Vagina (tissue), 2 donors: ENCODE results near the gene SETBP1. TPM values are rescaled to one million over a fixed set of nuclear protein-coding genes. Genes with fewer than 3 reads are reported as not detected.

ENCODE experiments used
- DNase-seq, 2 donors: peaks; one replicate each; pipeline ENCODE4 v3.0.0-alpha.2; 2017; ENCODE audit errors: extremely low spot score in 2 of 2
- H3K27ac ChIP-seq: fragments of 200-600 bp; sonication (generic); one replicate; pipeline ENCODE4 v1.5.1; 2019
- H3K27me3 ChIP-seq: fragments of 200-600 bp; sonication (generic); one replicate; pipeline ENCODE4 v1.5.1; 2019
- H3K36me3 ChIP-seq, 2 donors: fragments of 200-600 bp; sonication (generic); one replicate each; pipeline ENCODE4 v1.5.1; 2017 to 2019
- H3K4me1 ChIP-seq: fragments of 200-600 bp; sonication (generic); one replicate; pipeline ENCODE4 v1.5.1; 2019
- H3K4me3 ChIP-seq, 2 donors: fragments of 200-600 bp; sonication (generic); 1 replicate in 1 of 2; 2 replicates in 1 of 2; pipeline ENCODE4 v1.5.1; 2016 to 2019
- H3K9me3 ChIP-seq: fragments of 200-600 bp; sonication (generic); one replicate; pipeline ENCODE4 v1.5.1; 2019
- CTCF ChIP-seq, 3 experiments: fragments of 450-650 bp in 2 of 3; fragments of 200-600 bp in 1 of 3; sonication (generic) in 1 of 3; IDR thresholded peaks; one replicate each; pipeline ENCODE4 v1.5.1; 2017 to 2019; ENCODE audit warnings: antibody characterized with exemption in 3 of 3, mild to moderate bottlenecking in 2 of 3, moderate library complexity in 2 of 3
- POLR2A ChIP-seq, 2 donors: fragments of 450-650 bp; IDR thresholded peaks; one replicate each; pipeline ENCODE4 v1.6.1; 2017; ENCODE audit warnings: antibody characterized with exemption in 2 of 2, mild to moderate bottlenecking in 2 of 2, moderate library complexity in 2 of 2
- POLR2AphosphoS5 ChIP-seq, 2 donors: sonication (generic); formaldehyde crosslinking; IDR thresholded peaks; one replicate each; pipeline ENCODE4 v1.9.0; 2017; ENCODE audit warnings: antibody characterized with exemption in 2 of 2, mild to moderate bottlenecking in 2 of 2, low read depth in 1 of 2; ENCODE audit not compliant: insufficient read depth in 1 of 2
- intact Hi-C: fragments of 100-400 bp; cut with DNase I; formaldehyde crosslinking; loops from one replicate; pipeline ENCODE4 v1.15.1; 2023
- total RNA-seq: library from RNA; depleted of rRNA; stranded (reverse); fragments of >200 nt; gene quantifications from one replicate; pipeline ENCODE4 v1.2.3, GENCODE V29; 2016

The SETBP1 gene
- total RNA-seq, 1 donor from 2014 or later, result 38.1 TPM

- Histone ChIP-seq H3K9me3 (no peaks in the 10 kb centered on the region), H3K4me3 (no peak overlapping the region), H3K27ac (no peak overlapping the region), H3K27me3 (no peaks in the 10 kb centered on the region), H3K4me1 (peaks cover 24% of the 10 kb centered on the region), H3K36me3 (no peaks in the 10 kb centered on the region)
- TF ChIP-seq POLR2AphosphoS5 (IDR thresholded peaks at IDR 0.05; ENCODE audit: insufficient read depth in 1 of 2, low read depth in 1 of 2) (no peak), CTCF (IDR thresholded peaks at IDR 0.05) (no peak), POLR2A (IDR thresholded peaks at IDR 0.05) (no peak)
- intact Hi-C loops, result no loop called here
- DNase-seq, result no peak
These were observed 131.7 kb downstream of the SETBP1 start for GRCh38 chr18:44812426-44812825.

- Histone ChIP-seq H3K27me3 (no peaks in the 10 kb centered on the region), H3K4me3 (no peak overlapping the region), H3K36me3 (no peaks in the 10 kb centered on the region), H3K4me1 (peaks cover 19% of the 10 kb centered on the region), H3K27ac (no peak overlapping the region), H3K9me3 (no peaks in the 10 kb centered on the region)
- DNase-seq, result no peak
- intact Hi-C loops, result no loop called here
- TF ChIP-seq POLR2AphosphoS5 (IDR thresholded peaks at IDR 0.05; ENCODE audit: insufficient read depth in 1 of 2, low read depth in 1 of 2) (no peak), POLR2A (IDR thresholded peaks at IDR 0.05) (no peak), CTCF (IDR thresholded peaks at IDR 0.05) (no peak)
These were observed 132.9 kb downstream of the SETBP1 start for GRCh38 chr18:44813586-44813985.

- intact Hi-C loops, result no loop called here
- H3K36me3 ChIP-seq, result no peaks in the 10 kb centered on the region
- H3K27me3 ChIP-seq, result no peaks in the 10 kb centered on the region
- TF ChIP-seq POLR2AphosphoS5 (IDR thresholded peaks at IDR 0.05; ENCODE audit: insufficient read depth in 1 of 2, low read depth in 1 of 2), result no peak
- no peak for DNase-seq
- H3K4me1 ChIP-seq, result peaks cover 19% of the 10 kb centered on the region
- no peak overlapping the region for H3K27ac ChIP-seq
- H3K9me3 ChIP-seq, result no peaks in the 10 kb centered on the region
- H3K4me3 ChIP-seq, result no peak overlapping the region
These were observed 134.4 kb downstream of the SETBP1 start for GRCh38 chr18:44815108-44815507.

GRCh38 chr18:44816050-44816449 lies 135.4 kb downstream of the SETBP1 start:
- TF ChIP-seq POLR2A (IDR thresholded peaks at IDR 0.05) (no peak), CTCF (IDR thresholded peaks at IDR 0.05) (no peak), POLR2AphosphoS5 (IDR thresholded peaks at IDR 0.05; ENCODE audit: insufficient read depth in 1 of 2, low read depth in 1 of 2) (no peak)
- no peaks in the 10 kb centered on the region for H3K36me3 ChIP-seq
- no peak for DNase-seq
- H3K4me1 ChIP-seq, result peaks cover 19% of the 10 kb centered on the region
- intact Hi-C loops, result no loop called here
- no peaks in the 10 kb centered on the region for H3K27me3 ChIP-seq
- H3K9me3 ChIP-seq, result no peaks in the 10 kb centered on the region
- H3K4me3 ChIP-seq, result no peak overlapping the region
- H3K27ac ChIP-seq, result no peak overlapping the region

- DNase-seq, result no peak
- Histone ChIP-seq H3K4me3 (no peak overlapping the region), H3K9me3 (no peaks in the 10 kb centered on the region), H3K4me1 (peaks cover 19% of the 10 kb centered on the region), H3K36me3 (no peaks in the 10 kb centered on the region), H3K27ac (no peak overlapping the region), H3K27me3 (no peaks in the 10 kb centered on the region)
- intact Hi-C loops, result no loop called here
- TF ChIP-seq CTCF (IDR thresholded peaks at IDR 0.05) (no peak), POLR2A (IDR thresholded peaks at IDR 0.05) (no peak), POLR2AphosphoS5 (IDR thresholded peaks at IDR 0.05; ENCODE audit: insufficient read depth in 1 of 2, low read depth in 1 of 2) (no peak)
These were observed 135.8 kb downstream of the SETBP1 start for GRCh38 chr18:44816477-44816876.
